ENCODE measurements around the gene RET. TPM values are rescaled to one million over a fixed set of nuclear protein-coding genes. Genes with fewer than 3 reads are reported as not detected.

Gene RET
- total RNA-seq, 2 donors from 2014 or later: 0.14 TPM; not detected in 1

- ATAC-seq (ENCODE audit: insufficient number of reproducible peaks, low FRiP score, low read depth) (no peak), DNase-seq (ENCODE audit: low spot score) (no peak)
- Histone ChIP-seq H3K27me3 (replicated peaks; ENCODE audit: insufficient read depth) (no peaks in the 10 kb centered on the region), H3K27ac (no peak overlapping the region), H3K36me3 (no peaks in the 10 kb centered on the region), H3K4me3 (no peak overlapping the region), H3K9me3 (no peaks in the 10 kb centered on the region), H3K4me1 (ENCODE audit: control insufficient read depth in 1 of 2, low read depth in 2 of 2) (no peaks in the 10 kb centered on the region)
- TF ChIP-seq CTCF (IDR thresholded peaks at IDR 0.05): no peak
These were observed 14.3 kb upstream of the RET start for GRCh38 chr10:43062402-43063160.

DNA sequence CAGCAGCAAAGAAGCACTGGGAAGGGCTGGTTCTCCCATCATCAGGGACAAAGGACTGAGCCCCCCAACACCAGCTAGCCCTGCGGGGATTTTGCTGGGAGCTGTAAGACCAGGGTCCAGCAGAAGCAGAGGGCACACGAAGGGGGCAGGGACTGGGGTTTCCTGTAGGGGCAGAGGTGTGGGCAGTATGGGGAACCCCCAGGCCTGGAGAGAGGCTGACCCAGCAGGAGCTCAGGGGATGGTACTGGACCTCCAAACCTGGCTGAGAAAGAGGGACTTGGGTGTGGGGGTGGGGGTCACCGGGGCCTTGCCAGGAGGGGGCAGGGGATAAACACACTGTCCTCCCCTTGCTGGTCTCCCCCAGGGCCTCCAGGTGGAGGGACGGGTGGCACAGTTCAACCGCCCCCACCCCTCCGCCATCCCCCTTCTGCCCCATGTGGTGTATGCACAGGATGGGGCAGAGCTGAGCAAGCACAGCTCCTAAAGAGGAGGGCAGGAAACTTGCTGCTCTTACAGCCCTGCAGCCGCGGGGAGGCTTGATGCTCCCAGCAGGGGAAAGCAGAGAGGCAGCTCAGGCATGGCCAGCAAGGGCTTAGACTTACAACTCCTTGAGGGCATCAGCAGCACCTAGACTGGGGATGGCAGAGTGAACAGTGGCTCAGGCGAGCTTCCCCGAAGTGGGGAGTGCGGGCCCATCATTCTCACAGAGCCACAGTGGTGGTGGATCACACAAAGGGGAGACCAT, 12.4 kb upstream of the RET start:
- no peak overlapping the region for H3K27ac ChIP-seq
- H3K36me3 ChIP-seq: no peaks in the 10 kb centered on the region
- DNase-seq (ENCODE audit: low spot score): no peak
- H3K4me1 ChIP-seq (ENCODE audit: control insufficient read depth in 1 of 2, low read depth in 2 of 2): no peaks in the 10 kb centered on the region
- no peak for ATAC-seq (ENCODE audit: insufficient number of reproducible peaks, low FRiP score, low read depth)
- TF ChIP-seq CTCF (IDR thresholded peaks at IDR 0.05): no peak
- no peaks in the 10 kb centered on the region for H3K27me3 ChIP-seq (replicated peaks; ENCODE audit: insufficient read depth)
- H3K4me3 ChIP-seq: no peak overlapping the region
- no peaks in the 10 kb centered on the region for H3K9me3 ChIP-seq

- ATAC-seq (ENCODE audit: insufficient number of reproducible peaks, low FRiP score, low read depth) (no peak), DNase-seq (ENCODE audit: low spot score) (no peak)
- TF ChIP-seq CTCF (IDR thresholded peaks at IDR 0.05): no peak
- Histone ChIP-seq H3K4me1 (ENCODE audit: control insufficient read depth in 1 of 2, low read depth in 2 of 2) (no peaks in the 10 kb centered on the region), H3K36me3 (no peaks in the 10 kb centered on the region), H3K27me3 (replicated peaks; ENCODE audit: insufficient read depth) (no peaks in the 10 kb centered on the region), H3K4me3 (no peak overlapping the region), H3K27ac (no peak overlapping the region), H3K9me3 (no peaks in the 10 kb centered on the region)
These were observed 11.6 kb upstream of the RET start for GRCh38 chr10:43065234-43065633.

DNA sequence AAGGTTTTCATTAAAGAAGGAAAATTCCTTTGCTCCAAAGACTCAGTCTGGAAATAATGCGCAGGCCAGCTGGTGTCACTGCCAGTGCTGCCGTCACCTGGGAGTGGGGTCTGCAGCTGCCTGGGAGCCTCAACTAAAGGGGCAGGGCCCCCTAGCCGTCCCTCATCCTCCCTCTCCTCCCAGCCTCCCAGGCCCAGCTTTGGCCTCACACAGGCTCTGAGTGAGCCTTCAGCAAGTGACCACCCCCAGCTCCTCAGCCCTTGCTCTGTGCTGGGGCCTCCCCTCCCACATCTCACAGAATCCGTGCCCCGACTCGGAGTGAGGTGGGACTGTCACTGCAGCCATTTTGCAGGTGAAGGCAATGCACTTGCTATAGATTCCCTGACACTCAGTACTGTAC, 11.1 kb upstream of the RET start:
- no peak overlapping the region for H3K27ac ChIP-seq
- DNase-seq (ENCODE audit: low spot score) (no peak), ATAC-seq (ENCODE audit: insufficient number of reproducible peaks, low FRiP score, low read depth) (no peak)
- no peaks in the 10 kb centered on the region for H3K9me3 ChIP-seq
- no peak for TF ChIP-seq CTCF (IDR thresholded peaks at IDR 0.05)
- no peak overlapping the region for H3K4me3 ChIP-seq
- H3K27me3 ChIP-seq (replicated peaks; ENCODE audit: insufficient read depth): no peaks in the 10 kb centered on the region
- no peaks in the 10 kb centered on the region for H3K4me1 ChIP-seq (ENCODE audit: control insufficient read depth in 1 of 2, low read depth in 2 of 2)
- no peaks in the 10 kb centered on the region for H3K36me3 ChIP-seq

DNA sequence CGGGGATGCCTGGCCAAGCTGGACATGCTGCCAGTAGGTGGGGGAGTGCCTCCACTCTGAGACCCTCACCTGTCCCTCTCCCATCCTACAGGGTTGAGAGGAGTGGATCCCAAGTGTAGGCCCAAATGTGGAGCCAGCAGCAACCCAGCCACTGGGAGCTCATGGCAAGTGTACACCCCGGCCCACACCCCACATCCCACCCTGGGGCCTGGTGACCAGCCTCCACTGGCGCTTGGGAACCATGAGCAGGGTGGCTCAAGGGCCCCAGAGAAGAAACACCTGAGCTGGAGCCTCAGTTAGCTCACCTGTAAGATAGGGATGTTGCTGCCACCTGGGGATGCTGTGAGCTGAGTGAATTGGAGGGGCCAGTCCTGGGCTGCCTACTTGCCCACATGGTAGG, 10.4 kb upstream of the RET start:
- H3K4me3 ChIP-seq: no peak overlapping the region
- no peaks in the 10 kb centered on the region for H3K4me1 ChIP-seq (ENCODE audit: control insufficient read depth in 1 of 2, low read depth in 2 of 2)
- no peak overlapping the region for H3K27ac ChIP-seq
- H3K27me3 ChIP-seq (replicated peaks; ENCODE audit: insufficient read depth): no peaks in the 10 kb centered on the region
- no peaks in the 10 kb centered on the region for H3K36me3 ChIP-seq
- ATAC-seq (ENCODE audit: insufficient number of reproducible peaks, low FRiP score, low read depth): no peak
- TF ChIP-seq CTCF (IDR thresholded peaks at IDR 0.05): no peak
- H3K9me3 ChIP-seq: no peaks in the 10 kb centered on the region
- no peak for DNase-seq (ENCODE audit: low spot score)

Measured in thoracic aorta (tissue), 2 donors.